LHCN-M2 (cell line): ENCODE data around the gene COL13A1. TPM values are rescaled to one million over a fixed set of nuclear protein-coding genes. Genes with fewer than 3 reads are reported as not detected.
A peak's percentile ranks its signal among the peaks of the same experiment; 100 is the strongest.

Experiments used
- DNase-seq: peaks from one replicate; pipeline ENCODE4 v3.0.0-alpha.2; 2012; ENCODE audit warnings: low read depth
- total RNA-seq: library from RNA; depleted of rRNA; stranded (reverse); fragments of >200 nt; gene quantifications from 2 replicates; pipeline ENCODE4 v1.2.3, GENCODE V29; 2014

COL13A1 gene
- total RNA-seq, 1 experiment from 2014 or later, result 2.6 TPM

DNA sequence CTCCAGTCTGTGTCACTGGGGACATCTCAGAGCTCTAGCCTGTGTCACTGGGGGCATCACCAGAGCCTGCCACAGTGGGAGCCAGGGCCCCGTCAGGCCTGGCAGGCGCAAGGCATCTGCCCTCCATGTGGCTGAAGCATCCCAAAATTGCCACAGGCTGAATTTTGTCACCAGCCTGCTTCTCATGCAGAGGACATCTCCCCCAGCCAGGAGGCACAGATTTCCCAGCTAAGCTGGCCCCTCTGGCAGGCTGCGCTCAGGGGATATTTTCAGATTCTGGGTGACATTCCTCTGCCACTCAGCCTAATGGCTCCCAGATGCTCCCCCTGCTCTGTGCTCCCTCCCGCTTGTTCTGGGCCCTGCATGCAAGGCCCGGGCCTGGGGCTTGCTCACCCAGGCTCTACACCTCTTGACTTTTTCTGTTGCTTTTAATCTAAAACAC, 64.6 kb downstream of the COL13A1 start:
- no peak for DNase-seq

DNA sequence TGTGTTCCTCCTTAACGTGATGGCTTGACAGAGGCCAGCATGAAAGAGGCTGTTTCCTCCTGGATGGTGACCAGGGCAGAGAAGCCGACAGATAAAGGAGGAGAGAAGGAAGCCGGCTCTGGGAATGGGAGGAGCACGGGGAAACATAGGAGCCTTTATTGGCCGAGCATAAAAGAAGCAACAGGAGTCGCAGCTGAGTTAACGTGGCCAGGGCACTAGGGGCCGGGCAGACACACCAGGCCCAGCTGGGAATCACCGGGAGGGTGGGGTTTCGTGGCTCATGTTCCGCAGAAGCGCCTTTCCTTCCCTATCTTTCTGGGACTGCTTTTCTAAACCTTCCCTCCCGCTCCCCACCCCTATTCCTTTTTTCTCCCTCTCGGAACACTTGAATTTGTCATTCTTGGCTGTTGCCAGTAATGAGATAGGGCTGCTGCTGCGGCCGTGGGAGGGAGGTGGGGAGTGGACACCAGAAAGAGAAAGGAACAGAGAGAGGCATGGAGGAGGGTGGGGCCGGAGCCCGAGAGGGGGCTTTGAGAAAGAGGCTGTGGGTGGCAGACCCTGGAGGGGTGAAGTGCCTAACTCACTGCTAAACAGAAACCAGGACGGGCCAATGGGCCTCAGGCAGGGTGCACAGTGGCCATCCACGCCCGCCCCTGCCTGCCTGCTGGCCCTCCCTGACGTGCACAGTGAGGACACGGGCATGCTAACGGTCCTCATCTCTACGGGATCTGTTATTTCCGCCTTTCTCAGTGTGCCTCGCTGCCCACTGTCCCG, 65.2 kb downstream of the COL13A1 start:
- DNase-seq, result peak; percentile 50

DNA sequence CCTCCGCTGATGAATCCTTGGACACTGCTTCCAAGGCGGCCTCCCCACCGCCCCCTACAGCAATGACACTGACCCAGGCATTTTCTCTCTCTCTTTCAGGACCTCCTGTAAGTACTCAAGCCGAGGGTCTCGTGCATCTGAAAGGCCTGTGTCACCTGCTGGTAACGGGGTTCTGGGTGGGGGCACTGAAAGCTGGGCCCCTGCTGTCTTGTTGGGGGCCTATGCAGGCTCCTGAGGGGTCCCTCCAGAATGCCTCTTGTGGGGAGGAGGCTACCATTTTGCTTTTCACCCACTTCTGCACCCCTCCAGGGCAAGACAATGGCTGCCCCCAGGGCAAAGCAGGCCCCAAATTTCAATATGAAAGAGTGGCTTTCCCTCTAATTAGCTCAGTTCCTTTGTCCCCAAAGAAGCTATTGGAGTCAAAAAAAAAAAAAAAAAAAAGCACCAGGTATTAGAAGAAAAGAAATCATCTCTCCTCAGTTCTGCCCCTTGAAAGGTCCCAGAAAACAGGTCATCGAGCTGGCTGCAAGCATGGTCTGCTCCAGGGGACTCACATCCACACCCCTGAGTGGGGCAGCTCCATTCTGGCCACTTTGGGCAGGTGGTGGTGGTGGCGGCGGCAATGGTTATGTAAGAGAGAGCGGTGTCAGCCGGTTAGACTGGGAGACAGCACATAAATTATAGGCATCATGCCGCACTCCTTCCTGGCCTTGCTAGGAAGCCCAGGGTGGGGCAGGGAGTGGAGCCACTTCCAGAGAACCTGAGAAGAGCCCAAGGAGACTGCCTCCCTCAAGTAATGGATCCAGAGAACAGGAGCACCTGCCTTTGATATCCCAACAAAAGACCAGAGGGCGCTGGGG, 66.2 kb downstream of the COL13A1 start:
- DNase-seq, result no peak

DNA sequence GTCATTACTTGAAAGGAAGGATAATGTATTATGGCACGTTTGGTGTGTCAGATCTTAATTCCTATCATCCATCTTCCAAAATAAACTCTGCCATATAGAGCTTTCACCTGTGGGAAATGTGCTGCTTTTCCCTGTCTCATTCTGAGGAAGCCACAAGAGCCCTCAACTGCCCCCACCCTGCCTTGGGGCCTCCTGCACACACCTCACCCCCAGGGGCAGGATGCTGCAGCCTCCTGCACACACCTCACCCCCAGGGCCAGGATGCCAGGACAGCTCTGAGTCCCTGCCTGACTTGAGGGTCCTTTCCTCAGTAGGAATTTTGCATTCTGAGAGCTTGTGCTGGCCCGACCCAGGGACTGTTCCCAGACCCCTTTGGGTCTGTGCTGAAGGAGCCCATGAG, 67.1 kb downstream of the COL13A1 start:
- DNase-seq, result no peak

DNA sequence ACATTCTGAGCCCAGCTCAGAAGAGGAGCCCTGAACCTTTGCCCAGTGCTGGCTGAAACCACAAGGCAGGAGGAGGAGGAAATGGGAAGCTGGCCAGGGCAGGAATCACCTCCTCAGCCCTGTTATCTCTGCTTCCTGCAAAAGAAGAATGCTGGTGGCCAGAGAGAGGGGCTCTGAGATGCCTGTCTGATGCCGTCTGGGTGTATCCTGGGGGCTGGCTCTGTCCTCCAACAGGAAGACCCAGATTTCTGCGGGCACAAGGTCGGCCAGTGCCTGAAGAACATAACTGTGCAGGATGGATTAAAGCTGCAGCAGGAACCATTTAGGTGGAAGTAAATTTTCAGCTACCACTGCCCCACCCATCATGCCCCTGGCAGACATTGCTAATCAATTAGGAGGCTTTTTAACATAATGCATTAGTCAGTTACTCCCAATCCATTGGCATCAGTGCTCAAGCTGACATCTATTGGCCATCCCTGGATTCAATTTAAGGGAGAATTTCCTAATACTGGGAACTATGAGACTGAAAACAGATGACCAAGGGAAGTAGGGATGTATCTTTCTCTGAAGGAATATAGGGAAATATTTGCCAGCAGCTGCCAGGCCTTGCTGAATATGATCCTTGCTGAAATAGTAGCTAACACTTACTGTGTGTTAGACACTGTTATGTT, 67.7 kb downstream of the COL13A1 start:
- DNase-seq, result peak; percentile 49

DNA sequence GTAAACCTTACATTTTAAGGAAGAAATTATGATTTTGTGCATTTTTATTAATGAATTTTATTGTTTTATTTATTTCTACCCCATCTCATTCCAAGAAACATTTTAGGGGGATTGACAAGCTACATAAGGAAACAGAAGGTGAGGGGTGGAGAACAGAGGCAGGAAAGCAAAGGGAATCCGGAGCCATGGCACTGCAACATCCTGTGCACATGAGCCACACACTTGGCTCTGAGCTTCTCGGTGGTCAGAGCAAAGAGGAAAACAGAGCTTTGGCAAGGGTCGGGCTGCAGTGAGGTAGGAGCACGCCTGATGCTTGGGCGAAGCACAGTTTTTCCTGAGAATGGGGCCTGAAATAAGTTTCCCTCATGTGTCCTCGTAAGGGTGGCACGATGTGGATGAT, 68.9 kb downstream of the COL13A1 start:
- no peak for DNase-seq

DNA sequence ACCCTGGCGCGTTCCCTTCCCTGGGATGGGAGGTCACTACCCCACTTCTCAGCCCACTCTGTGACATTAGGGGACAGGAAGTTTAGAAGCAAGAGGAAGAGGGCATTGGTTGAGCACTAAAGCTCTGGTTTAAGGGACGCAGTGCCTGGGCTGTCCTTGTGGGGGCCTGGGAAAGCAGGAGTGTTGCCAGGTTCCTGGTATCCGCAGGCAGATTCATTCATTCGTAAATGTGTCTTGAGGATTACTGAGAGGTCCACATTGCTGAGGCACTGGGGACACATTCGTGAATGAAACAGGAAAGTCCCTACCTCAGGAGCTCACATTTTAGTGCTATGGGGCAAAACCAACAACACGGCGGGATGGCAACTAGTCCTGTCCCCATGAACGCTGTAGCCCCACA, 69.4 kb downstream of the COL13A1 start:
- DNase-seq, result no peak

DNA sequence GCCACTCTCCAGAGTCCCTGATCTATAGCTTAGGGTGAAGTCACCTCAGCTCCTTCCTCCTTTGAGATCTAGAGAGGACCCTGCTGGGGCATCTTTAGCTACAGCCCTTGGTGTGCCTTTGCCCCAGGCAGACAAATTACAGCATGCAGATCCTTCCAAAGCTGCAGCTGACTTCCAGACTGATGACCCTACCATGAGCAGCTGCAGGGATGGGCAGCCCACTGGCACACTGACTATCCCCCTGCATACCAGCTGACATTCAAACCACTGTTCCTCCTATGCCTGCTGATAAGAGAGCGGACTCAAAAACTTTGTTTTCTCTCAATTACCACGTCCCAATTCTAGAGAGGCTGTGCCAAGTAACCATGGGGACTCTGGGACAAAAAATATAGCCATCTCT, 70.6 kb downstream of the COL13A1 start:
- no peak for DNase-seq

DNA sequence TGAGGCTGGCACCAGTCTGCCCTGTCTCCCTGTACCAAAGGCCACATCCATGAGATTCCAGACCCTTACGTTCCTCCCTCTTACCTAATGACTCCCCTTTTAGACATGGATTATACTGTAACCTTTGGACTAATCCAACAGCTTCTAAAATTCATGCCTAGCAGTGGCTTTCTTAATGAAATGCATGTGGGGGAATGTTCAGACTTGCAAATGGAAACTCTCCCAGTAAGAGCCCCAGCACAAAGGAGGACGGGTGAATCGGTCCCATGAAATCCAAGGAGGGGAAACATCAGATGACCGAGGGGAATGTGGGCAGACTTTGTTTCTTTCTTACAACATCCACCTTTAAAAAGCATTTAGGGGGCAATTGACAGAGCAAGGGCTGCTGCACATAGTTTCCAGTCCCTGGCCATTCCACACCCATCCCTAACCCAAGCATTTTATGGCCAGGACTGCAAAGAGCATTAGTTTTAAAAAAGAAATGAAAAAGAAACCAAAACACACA, 71.5 kb downstream of the COL13A1 start:
- DNase-seq, result no peak

DNA sequence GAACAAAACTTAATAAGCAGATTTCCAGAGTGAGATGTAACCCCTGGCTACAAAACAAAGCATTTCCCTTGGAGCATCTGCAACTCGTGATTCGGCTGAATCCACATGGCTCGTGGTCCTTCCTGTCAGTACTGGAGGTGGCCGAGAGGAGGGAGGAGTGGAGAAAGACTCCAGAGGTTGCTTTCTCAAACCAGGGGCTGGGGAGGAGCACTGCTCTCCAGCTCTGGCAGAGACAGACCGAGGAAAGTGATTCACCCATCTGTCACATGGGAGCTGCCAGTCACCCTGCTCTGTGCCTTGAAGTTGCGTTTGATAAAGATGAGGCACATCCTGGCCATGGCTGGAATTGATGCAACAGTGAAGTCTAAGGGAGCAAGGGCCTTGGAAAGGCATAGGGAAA, 72.7 kb downstream of the COL13A1 start:
- DNase-seq, result peak; percentile 49

DNA sequence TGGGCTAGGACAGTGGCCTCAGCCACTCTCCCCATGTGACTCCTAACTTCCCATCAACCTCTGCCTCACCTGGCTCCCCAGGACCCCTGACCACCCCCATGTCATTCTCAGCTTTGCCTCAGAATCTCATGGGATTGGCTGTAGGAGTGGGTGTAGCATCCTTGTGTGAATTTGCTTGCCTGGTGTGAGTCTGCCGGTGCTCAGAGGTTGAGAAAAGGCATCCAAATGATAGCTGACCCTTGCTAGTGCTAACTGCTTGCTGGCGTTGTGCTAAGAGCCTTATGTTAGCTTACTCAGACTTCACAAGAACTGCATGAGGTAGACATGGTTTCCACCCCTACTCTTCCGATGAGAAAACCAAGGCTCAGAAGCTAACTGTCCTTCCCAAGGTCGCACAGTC, 74.2 kb downstream of the COL13A1 start:
- DNase-seq, result no peak

DNA sequence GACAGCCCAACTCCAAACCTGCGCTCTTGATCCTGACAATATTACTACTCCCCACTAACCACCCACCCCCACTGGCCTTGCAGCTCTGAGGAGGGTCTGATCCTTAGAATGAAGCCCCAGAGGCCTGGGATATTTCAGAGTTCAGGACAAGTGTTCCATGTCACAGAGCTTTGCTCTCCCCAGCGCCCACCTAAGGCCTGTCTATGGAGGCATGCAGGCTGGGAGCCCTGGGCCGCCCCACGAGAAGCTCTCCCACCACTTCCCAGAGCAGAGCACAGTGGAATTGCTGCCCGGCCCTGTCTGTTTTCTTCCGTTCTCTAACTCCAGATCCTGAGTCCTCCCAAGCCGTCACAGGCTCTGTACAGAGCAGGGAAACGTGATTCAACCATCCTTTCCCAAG, 74.6 kb downstream of the COL13A1 start:
- no peak for DNase-seq

DNA sequence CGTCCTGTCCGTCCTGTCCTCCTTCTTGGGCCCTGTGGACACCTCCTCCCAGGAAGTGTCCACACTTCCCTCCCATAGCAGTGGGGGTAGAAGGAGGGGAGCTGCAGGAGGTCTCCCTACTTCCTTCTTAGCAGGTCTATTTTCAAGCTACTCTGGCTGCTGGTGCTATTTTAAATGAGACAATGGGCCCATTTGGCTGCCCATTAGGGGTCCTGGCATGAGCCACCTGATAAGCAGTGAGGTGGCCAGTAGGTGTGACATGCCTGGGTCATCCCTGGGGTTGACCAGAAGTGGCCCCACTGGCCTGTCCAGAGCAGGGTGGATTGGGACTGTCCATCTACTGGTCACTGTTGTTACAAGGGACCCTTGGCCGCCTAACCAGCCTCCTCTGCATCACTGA, 75.2 kb downstream of the COL13A1 start:
- no peak for DNase-seq

DNA sequence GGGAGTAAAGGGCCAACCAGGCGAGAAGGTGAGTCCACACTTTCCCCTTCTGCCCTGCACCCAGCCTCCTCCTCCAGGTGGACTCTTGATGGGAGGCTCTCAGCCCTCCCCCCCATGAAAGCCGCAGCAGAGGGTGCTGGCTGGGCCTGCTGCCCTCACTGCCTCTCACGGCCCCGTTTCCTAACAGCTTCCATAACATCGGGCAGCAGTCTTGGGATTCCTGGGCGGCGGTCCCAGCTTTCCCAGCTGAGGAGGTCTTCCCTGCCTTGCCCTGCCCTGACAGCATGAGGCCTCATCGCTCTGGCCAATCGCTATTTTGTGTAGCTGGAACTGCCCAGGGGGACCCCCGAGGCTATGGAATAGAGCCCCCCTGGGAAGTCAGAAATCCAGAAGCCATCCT, 76.3 kb downstream of the COL13A1 start:
- no peak for DNase-seq

DNA sequence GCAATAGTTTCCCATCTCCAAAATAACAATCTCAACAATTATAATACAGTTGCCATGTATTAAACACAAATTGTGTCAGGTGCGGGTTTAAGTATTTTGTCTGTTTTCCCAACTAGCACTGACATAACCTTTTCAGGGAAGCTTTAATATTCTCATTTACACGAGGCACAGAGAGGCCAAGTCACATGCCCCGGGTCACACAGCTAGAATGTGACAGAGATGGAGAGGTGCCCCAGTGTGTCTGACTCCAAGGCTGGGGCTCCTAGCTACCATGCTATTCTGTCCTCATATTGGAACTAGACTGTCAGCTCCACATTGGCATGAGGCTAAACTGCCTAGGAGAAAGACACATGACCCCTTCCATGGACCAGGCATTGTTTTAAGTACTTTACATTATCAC, 77.2 kb downstream of the COL13A1 start:
- no peak for DNase-seq

DNA sequence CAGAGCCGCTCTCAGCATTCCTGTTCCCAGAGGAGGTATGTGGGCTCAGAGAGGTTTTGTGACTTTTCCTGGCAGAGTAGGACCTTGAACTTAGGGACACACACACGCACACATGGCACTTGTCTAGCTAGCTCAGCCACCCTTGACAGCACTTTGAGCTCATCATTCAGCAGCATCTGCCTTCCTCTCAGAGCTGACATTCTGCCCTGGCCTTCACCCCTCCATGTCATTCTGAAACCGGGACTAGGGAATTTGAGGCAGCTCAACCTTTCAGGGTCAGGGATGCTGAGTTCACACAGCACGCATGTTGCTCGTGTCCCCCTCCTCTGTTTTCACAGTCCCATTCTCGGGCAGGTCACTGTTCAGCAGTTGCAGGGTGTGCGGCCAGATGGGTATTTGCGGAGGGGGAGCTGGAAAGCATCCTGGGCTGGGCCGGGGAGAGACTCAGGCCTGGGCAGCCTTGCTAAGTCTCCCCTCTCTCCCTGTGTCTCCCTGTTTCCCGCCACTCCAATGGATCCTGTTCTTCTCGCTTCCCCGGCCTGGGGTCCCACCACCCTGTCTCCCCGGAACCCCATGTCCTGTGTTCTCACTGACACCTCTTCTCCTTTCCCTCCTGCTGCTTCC, 78.0 kb downstream of the COL13A1 start:
- DNase-seq, result no peak

DNA sequence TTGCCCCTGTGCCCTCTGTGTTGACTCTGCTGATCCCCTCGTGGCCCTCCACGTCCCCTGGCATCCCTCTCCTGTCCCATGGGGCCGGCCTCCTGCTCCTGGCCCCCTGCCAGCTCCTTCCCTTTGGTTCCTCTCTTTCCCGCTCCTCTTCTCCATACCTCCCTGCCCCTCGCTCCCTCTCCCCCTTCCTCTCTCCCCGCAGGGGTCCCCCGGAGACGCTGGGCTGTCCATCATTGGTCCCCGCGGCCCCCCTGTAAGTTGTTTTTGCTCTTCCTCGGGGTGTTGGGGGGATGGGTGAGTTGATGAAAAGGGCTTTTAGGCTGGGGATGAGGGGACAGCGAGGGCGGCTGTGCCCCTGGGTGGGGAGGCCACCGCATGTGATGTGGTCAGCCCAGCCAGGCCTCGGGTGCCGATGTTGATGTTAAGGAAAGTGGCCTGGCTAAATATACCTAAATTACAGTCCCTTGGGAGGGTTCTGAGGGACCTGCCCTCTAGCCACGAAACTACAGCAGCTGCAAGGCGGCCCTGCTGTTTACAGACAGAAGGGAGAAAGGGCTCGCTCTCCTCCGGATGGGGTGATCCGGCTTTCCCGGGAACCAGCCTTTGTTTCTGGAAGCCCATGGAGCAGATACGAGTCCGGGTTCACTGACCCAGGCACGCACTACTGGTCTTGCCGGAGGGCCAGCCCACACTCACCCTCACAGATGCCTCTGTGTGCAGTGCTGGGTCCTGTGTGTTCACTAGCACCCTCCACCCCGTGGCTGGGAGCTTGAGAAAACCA, 78.8 kb downstream of the COL13A1 start:
- DNase-seq, result no peak

DNA sequence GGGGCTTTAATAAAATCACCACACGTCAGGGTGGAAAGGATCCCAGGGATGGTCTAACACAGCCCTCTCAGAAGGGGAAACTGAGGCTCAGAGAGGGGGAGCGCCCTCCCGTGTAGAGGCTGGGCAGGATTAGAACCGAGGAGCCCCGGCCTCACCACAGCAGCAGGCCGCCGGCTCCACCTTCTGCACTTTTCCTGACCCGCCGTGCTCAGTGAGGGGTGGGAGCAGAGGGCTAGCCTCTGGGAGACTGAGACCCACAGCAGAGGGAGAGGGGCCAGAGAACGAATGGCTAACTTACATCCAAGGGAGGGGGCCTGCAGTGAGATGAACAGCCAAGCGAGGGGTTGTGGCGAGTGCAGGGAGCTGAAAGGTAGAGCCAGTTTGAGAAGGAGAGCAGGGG, 79.5 kb downstream of the COL13A1 start:
- DNase-seq, result no peak

DNA sequence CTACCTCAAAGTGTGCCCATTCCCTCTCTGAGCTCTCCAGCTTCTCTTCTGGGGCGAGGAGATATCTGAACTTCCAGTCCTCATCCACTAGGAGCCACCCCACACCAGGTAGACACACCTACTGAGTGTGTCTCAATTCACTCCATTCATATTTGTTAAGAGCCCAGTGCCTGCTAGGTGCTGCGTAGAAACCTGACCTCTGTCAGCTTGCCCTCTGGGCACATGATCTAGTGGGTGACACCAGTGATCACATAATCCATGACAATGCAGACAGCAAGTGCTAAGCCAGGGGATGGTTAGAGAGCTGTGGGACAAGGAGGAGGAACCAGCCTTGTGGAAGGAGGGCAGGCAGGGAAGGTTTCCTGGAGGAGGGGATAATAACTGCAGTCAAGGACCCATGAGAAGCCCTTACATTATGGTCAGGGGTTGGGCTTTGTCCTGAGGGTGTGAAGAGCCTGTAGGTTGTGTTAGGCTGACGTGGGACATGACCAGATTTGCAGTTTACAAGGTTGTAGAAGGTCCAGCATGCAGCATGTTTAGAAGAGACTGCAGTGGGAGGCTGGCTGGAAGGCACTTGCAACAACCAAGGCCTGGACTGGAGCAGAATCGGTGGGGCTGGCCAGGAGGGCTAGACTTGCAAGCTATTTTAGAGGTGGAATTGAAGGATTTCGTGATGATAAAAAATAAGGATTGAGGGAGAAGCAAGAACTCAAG, 81.8 kb downstream of the COL13A1 start:
- no peak for DNase-seq

DNA sequence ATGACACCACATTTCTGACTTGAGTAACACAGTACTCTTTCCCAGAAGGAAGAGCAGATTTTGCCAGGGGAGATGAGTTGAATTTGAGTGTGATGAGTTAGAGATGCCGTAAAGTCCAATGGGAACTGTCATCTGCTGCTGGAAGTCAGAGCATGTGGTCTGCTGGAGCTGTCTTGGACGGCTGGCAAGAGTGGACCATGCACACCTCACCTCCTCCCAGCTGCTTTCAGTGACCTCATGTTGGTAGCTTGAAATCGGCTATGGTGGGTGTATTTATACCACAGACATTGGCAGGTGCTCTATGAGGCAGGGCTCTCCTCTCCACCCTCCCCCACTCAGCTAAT, 82.3 kb downstream of the COL13A1 start:
- peak; percentile 27 for DNase-seq
